ENCODE measurements around the gene CCZ1.
"Not testable (repeated sequence)": the region's sequence is repeated elsewhere in the genome, so short reads cannot be mapped to it uniquely, and the experiment has no call there.

Gene CCZ1

DNA sequence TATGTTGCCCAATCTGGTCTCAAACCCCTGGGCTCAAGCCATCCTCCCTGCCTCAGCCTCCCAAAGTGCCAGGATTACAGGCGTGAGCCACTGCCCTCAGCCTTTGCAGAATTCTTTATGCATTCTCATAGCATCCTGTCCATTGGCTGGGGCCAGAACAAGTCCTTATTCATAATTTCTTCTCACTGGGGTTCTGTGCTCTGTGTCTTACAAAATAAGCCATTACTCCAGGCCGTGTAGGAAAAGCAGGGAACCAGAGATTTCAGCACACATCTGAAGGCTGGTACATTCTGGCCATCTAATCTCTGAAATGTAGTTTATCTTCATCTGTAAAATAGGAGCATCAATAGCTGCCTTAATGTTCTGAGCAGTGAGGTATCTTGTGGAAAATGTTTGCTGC is 28.2 kb upstream of the CCZ1 start:
- Histone ChIP-seq H3K36me3 (ENCODE audit: control insufficient read depth in 2 of 2, insufficient read depth in 2 of 2, low read length in 2 of 2) (no peaks in the 10 kb centered on the region), H3K4me3 (ENCODE audit: low read length in 2 of 2) (no peak overlapping the region), H3K27me3 (ENCODE audit: control insufficient read depth in 1 of 2, insufficient read depth in 2 of 2, low read length in 2 of 2) (peaks cover 0 to 3% of the 10 kb centered on the region in 2 donors), H3K9ac (ENCODE audit: low read length in 2 of 2) (no peak overlapping the region), H3K27ac (ENCODE audit: low read length) (no peak overlapping the region), H3K4me1 (ENCODE audit: control insufficient read depth, insufficient read depth, low read length) (no peaks in the 10 kb centered on the region), H3K9me3 (ENCODE audit: control insufficient read depth in 2 of 2, low read length in 2 of 2) (no peaks in the 10 kb centered on the region)

DNA sequence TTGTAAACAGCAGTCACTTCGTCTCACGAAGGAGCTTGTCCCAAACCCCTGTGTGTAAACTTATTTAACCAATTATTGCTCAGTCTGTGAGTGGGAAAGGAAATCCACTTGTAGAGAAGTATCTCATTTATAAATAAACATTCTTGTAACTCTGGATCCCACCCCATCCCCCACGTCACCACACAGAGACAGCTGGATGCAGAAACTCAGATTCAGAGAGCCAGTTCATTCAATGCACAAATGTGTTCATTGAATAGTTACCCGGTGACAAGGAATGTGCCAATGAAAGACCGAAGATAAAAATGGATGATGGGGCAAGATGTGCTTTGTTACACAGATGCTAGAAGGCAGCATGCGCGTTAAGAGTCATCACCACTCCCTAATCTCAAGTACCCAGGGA is 26.2 kb upstream of the CCZ1 start:
- H3K27me3 ChIP-seq (ENCODE audit: control insufficient read depth in 1 of 2, insufficient read depth in 2 of 2, low read length in 2 of 2) = peaks cover 0 to 3% of the 10 kb centered on the region in 2 donors
- no peak overlapping the region for H3K4me3 ChIP-seq (ENCODE audit: low read length in 2 of 2)
- H3K27ac ChIP-seq (ENCODE audit: low read length) = no peak overlapping the region
- no peaks in the 10 kb centered on the region for H3K36me3 ChIP-seq (ENCODE audit: control insufficient read depth in 2 of 2, insufficient read depth in 2 of 2, low read length in 2 of 2)
- no peaks in the 10 kb centered on the region for H3K4me1 ChIP-seq (ENCODE audit: control insufficient read depth, insufficient read depth, low read length)
- no peaks in the 10 kb centered on the region for H3K9me3 ChIP-seq (ENCODE audit: control insufficient read depth in 2 of 2, low read length in 2 of 2)
- H3K9ac ChIP-seq (ENCODE audit: low read length in 2 of 2) = no peak overlapping the region

DNA sequence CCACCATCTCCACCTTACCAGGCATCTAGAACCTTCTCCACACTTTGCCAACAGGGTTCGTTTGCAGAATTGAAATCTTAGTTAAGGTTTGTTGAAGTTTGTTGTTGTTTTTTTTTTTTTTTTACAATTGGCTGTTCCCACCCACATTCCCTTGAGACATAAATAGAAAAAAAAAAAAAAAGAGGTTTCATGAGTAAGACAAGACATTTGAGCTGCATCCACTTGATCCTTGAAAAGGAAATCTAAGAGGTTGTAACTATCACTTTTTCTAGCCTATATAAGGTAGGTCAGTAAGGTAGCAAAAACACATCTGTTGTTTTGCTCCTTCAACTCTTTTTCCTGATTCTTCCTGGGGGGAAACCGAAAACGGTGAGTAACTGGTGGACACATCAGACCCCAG is 18.9 kb upstream of the CCZ1 start:
- not testable (repeated sequence) for H3K9ac ChIP-seq (ENCODE audit: low read length in 2 of 2); H3K4me1 ChIP-seq (ENCODE audit: control insufficient read depth, insufficient read depth, low read length); H3K36me3 ChIP-seq (ENCODE audit: control insufficient read depth in 2 of 2, insufficient read depth in 2 of 2, low read length in 2 of 2); H3K9me3 ChIP-seq (ENCODE audit: control insufficient read depth in 2 of 2, low read length in 2 of 2); H3K27me3 ChIP-seq (ENCODE audit: control insufficient read depth in 1 of 2, insufficient read depth in 2 of 2, low read length in 2 of 2); H3K4me3 ChIP-seq (ENCODE audit: low read length in 2 of 2); H3K27ac ChIP-seq (ENCODE audit: low read length)

DNA sequence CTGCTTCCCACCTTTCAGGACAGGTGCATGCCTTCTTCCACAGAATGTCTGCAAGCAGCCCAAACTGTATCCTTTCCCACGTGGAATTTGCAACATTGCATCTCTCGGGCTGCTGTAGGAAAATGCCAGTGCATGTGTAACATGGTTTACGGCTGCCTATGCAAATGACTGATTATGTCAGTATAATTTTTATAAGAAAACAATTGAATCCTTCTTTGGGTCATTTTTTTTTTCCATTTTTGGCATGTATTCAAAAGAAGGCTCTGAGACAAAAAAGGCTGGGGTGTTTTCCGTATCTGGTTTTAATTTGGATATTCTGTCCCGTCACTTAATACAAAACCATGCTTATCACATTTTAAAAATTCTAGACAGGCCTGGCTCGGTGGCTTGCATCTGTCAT is 18.4 kb upstream of the CCZ1 start:
- not testable (repeated sequence) for H3K27ac ChIP-seq (ENCODE audit: low read length); H3K4me3 ChIP-seq (ENCODE audit: low read length in 2 of 2); H3K4me1 ChIP-seq (ENCODE audit: control insufficient read depth, insufficient read depth, low read length); H3K27me3 ChIP-seq (ENCODE audit: control insufficient read depth in 1 of 2, insufficient read depth in 2 of 2, low read length in 2 of 2); H3K9me3 ChIP-seq (ENCODE audit: control insufficient read depth in 2 of 2, low read length in 2 of 2); H3K9ac ChIP-seq (ENCODE audit: low read length in 2 of 2); H3K36me3 ChIP-seq (ENCODE audit: control insufficient read depth in 2 of 2, insufficient read depth in 2 of 2, low read length in 2 of 2)

DNA sequence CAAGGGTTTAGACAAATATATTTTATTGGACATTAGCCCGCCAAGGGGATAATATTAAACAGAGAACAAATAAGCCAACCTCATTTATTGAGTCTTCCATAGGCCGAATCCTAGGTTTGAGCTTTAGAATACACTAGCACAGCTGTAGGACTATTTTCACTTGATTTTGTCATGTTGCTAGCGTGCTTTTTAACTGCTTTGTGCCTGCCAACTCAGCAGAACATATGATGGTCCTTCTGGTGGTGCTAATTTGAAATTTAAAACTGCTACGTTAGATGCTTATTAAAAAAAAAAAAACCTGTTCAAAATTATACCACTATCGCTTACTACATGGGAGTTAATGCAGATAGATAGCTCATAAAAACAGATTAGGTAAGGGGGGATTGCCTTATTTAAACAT is 14.1 kb upstream of the CCZ1 start:
- H3K36me3 ChIP-seq (ENCODE audit: control insufficient read depth in 2 of 2, insufficient read depth in 2 of 2, low read length in 2 of 2); H3K4me1 ChIP-seq (ENCODE audit: control insufficient read depth, insufficient read depth, low read length); H3K27ac ChIP-seq (ENCODE audit: low read length); H3K9ac ChIP-seq (ENCODE audit: low read length in 2 of 2); H3K9me3 ChIP-seq (ENCODE audit: control insufficient read depth in 2 of 2, low read length in 2 of 2); H3K27me3 ChIP-seq (ENCODE audit: control insufficient read depth in 1 of 2, insufficient read depth in 2 of 2, low read length in 2 of 2); H3K4me3 ChIP-seq (ENCODE audit: low read length in 2 of 2): not testable (repeated sequence)

DNA sequence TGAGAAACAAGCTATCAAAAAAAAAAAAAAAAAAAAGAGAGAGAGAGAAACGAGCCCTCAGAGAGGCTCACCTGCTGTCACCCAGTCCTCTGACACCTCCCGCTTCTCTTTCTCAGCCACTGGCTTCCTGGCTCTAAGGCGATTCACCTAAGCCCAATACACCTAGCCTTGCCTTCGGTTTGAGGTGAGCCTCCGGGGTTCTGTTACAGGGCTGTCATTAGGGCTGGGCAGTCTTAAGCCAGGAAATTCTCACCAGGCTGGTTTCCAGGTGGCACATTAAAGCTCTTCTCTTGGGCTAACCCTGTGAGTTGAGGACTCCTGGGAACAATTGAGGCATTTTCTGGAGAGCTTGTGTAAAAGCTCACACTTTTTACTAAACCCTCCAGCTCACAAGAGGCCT is 10.5 kb upstream of the CCZ1 start:
- H3K4me1 ChIP-seq (ENCODE audit: control insufficient read depth, insufficient read depth, low read length); H3K9ac ChIP-seq (ENCODE audit: low read length in 2 of 2); H3K9me3 ChIP-seq (ENCODE audit: control insufficient read depth in 2 of 2, low read length in 2 of 2); H3K27me3 ChIP-seq (ENCODE audit: control insufficient read depth in 1 of 2, insufficient read depth in 2 of 2, low read length in 2 of 2); H3K4me3 ChIP-seq (ENCODE audit: low read length in 2 of 2); H3K36me3 ChIP-seq (ENCODE audit: control insufficient read depth in 2 of 2, insufficient read depth in 2 of 2, low read length in 2 of 2); H3K27ac ChIP-seq (ENCODE audit: low read length): not testable (repeated sequence)

DNA sequence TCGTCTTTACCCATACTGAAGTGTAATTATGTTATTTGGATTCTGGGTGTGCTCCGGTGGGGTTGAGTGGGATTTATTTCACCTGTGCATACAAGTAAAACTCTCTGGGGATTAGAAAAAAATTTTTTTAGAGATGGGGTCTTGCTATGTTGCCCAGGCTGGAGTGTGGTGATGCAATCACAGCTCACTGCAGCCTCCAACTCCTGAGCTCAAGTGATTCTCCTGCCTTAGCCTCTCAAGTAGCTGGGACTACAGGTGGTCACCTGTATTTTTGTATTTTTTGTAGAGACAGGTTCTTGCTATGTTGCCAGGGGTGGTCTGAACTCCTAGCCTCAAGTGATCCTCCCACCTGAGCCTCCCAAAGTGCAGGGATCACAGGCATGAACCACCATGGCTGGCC is 8.3 kb upstream of the CCZ1 start:
- not testable (repeated sequence) for H3K27me3 ChIP-seq (ENCODE audit: control insufficient read depth in 1 of 2, insufficient read depth in 2 of 2, low read length in 2 of 2); H3K4me1 ChIP-seq (ENCODE audit: control insufficient read depth, insufficient read depth, low read length); H3K27ac ChIP-seq (ENCODE audit: low read length); H3K36me3 ChIP-seq (ENCODE audit: control insufficient read depth in 2 of 2, insufficient read depth in 2 of 2, low read length in 2 of 2); H3K9ac ChIP-seq (ENCODE audit: low read length in 2 of 2); H3K4me3 ChIP-seq (ENCODE audit: low read length in 2 of 2); H3K9me3 ChIP-seq (ENCODE audit: control insufficient read depth in 2 of 2, low read length in 2 of 2)

DNA sequence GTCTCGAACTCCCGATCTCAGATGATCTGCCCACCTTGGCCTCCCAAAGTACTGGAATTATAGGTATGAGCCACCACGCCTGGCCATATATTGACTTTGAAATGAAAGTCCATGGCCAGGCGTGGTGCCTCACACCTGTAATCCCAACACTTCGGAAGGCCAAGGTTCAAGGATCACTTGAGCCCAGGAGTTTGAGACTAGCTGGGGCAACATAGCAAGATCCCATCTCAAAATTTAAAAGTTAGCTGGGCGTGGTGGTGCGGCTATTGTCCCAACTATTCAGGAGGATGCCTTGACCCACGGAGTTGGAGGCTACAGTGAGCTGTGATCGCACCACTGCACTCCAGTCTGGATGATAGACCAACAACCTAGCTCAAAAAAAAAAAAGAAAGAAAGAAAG is 6.0 kb upstream of the CCZ1 start:
- H3K4me3 ChIP-seq (ENCODE audit: low read length in 2 of 2) = no peak overlapping the region
- H3K9ac ChIP-seq (ENCODE audit: low read length in 2 of 2) = no peak overlapping the region
- H3K27ac ChIP-seq (ENCODE audit: low read length) = no peak overlapping the region
- no peaks in the 10 kb centered on the region for H3K27me3 ChIP-seq (ENCODE audit: control insufficient read depth in 1 of 2, insufficient read depth in 2 of 2, low read length in 2 of 2)
- no peaks in the 10 kb centered on the region for H3K36me3 ChIP-seq (ENCODE audit: control insufficient read depth in 2 of 2, insufficient read depth in 2 of 2, low read length in 2 of 2)
- H3K9me3 ChIP-seq (ENCODE audit: control insufficient read depth in 2 of 2, low read length in 2 of 2) = no peaks in the 10 kb centered on the region
- no peaks in the 10 kb centered on the region for H3K4me1 ChIP-seq (ENCODE audit: control insufficient read depth, insufficient read depth, low read length)

DNA sequence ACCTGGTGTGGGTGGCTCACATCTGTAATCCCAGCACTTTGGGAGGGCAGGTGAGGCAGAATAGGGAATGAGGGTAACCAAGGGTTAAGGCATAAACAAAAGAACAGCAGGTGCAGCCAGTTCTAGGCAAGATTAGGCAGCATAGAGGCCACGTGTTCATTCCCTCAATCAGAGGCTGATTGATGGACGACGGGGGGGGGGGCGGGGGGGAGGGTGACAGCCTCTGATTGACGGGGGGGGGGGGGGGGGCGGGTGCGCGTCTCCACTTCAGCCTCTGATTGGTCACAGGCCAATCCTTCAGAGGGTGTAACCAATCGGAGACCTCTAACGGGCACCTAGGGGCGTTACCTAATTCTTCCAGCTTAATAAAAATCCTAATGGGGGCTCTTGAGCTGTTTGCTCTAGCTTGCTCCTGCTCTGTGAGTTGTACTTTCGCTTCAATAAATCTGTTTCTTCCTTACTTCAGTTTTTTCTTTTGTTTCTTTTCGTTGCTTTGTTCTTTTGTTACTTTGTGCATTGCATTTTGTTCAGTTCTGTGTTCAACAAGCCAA is 1.1 kb upstream of the CCZ1 start:
- not testable (repeated sequence) for H3K4me3 ChIP-seq (ENCODE audit: low read length in 2 of 2); H3K27ac ChIP-seq (ENCODE audit: low read length); H3K4me1 ChIP-seq (ENCODE audit: control insufficient read depth, insufficient read depth, low read length); H3K27me3 ChIP-seq (ENCODE audit: control insufficient read depth in 1 of 2, insufficient read depth in 2 of 2, low read length in 2 of 2); H3K9me3 ChIP-seq (ENCODE audit: control insufficient read depth in 2 of 2, low read length in 2 of 2); H3K9ac ChIP-seq (ENCODE audit: low read length in 2 of 2); H3K36me3 ChIP-seq (ENCODE audit: control insufficient read depth in 2 of 2, insufficient read depth in 2 of 2, low read length in 2 of 2)

DNA sequence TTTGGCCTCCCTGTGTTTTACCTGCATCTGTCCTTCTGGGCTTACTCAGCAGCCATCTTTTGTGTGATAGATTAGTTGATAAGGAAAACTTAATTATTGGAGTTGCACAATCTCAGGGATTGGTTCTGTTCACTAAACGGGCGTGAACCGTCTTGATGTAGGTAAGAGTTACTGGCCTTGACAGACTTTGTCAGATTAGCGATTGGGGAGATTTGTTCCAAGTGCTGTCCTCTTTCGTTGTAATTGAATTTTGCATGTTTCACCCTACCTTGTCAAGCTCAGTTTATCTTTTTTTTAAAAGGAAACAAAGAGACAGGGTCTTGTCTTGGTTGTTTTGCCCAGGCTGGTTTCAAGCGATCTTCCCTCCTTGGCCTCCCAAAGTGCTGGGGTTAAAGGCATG is 4.5 kb downstream of the CCZ1 start:
- not testable (repeated sequence) for H3K9me3 ChIP-seq (ENCODE audit: control insufficient read depth in 2 of 2, low read length in 2 of 2); H3K4me3 ChIP-seq (ENCODE audit: low read length in 2 of 2); H3K9ac ChIP-seq (ENCODE audit: low read length in 2 of 2); H3K27ac ChIP-seq (ENCODE audit: low read length); H3K27me3 ChIP-seq (ENCODE audit: control insufficient read depth in 1 of 2, insufficient read depth in 2 of 2, low read length in 2 of 2); H3K4me1 ChIP-seq (ENCODE audit: control insufficient read depth, insufficient read depth, low read length); H3K36me3 ChIP-seq (ENCODE audit: control insufficient read depth in 2 of 2, insufficient read depth in 2 of 2, low read length in 2 of 2)

DNA sequence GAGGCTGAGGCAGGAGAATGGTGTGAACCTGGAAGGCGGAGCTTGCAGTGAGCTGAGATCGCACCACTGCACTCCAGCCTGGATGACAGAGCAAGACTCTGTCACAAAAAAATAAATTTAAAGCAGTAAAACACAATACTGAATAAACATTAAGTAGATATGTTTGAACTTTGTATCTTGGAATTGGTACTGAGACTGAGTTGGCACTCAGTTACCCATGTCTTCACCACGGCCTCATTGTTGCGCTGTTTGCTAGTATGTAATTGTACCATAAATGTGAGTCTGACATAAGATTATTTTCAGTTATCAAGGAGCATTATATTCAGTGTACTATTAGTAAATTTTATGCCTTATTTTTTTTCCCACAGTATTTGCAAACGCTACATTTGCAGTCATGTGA is 6.2 kb downstream of the CCZ1 start:
- not testable (repeated sequence) for H3K9me3 ChIP-seq (ENCODE audit: control insufficient read depth in 2 of 2, low read length in 2 of 2); H3K4me3 ChIP-seq (ENCODE audit: low read length in 2 of 2); H3K27ac ChIP-seq (ENCODE audit: low read length); H3K36me3 ChIP-seq (ENCODE audit: control insufficient read depth in 2 of 2, insufficient read depth in 2 of 2, low read length in 2 of 2); H3K4me1 ChIP-seq (ENCODE audit: control insufficient read depth, insufficient read depth, low read length); H3K27me3 ChIP-seq (ENCODE audit: control insufficient read depth in 1 of 2, insufficient read depth in 2 of 2, low read length in 2 of 2); H3K9ac ChIP-seq (ENCODE audit: low read length in 2 of 2)

DNA sequence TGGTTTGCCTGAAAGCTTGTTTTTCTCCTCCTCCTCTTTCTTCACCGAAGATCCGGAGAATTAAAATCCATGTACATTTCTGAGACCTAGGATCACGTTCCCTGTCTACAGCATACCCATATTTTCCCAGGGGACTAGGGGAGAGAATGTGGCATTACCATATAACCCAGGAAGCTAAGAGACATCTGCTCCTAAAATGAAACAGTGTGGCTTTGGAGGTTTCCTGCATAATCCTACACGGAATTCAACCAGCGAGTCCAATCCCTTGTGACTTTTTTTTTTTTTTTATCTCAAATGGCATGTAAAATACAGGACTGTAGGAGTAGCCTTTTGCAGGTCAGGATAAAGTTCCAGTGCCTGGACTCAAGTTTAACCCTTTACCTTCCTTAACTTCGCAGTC is 10.3 kb downstream of the CCZ1 start:
- H3K27me3 ChIP-seq (ENCODE audit: control insufficient read depth in 1 of 2, insufficient read depth in 2 of 2, low read length in 2 of 2); H3K27ac ChIP-seq (ENCODE audit: low read length); H3K4me1 ChIP-seq (ENCODE audit: control insufficient read depth, insufficient read depth, low read length); H3K9ac ChIP-seq (ENCODE audit: low read length in 2 of 2); H3K36me3 ChIP-seq (ENCODE audit: control insufficient read depth in 2 of 2, insufficient read depth in 2 of 2, low read length in 2 of 2); H3K9me3 ChIP-seq (ENCODE audit: control insufficient read depth in 2 of 2, low read length in 2 of 2); H3K4me3 ChIP-seq (ENCODE audit: low read length in 2 of 2): not testable (repeated sequence)

All from stomach smooth muscle (tissue), 2 donors.